22Rv1 (cell line): ENCODE data around the gene IL5.

Experiments used
- H3K27ac ChIP-seq: fragments of 450-650 bp; 2 replicates; pipeline ENCODE4 v1.5.1; 2017
- ZFX ChIP-seq: fragments of 450-650 bp; IDR thresholded peaks from 2 replicates; pipeline ENCODE4 v1.6.1; 2017; ENCODE audit warnings: antibody characterized with exemption, borderline replicate concordance
- TF ChIP-seq, protein P1 (sequence below): fragments of 450-650 bp; IDR thresholded peaks from 2 replicates; pipeline ENCODE4 v1.5.1; 2017; ENCODE audit warnings: mild to moderate bottlenecking

IL5 gene

GRCh38 chr5:132546108-132546507, 2.8 kb upstream of the IL5 start:
- no peak overlapping the region for H3K27ac ChIP-seq
- TF ChIP-seq ZFX: no peak
- TF ChIP-seq, protein P1, sequence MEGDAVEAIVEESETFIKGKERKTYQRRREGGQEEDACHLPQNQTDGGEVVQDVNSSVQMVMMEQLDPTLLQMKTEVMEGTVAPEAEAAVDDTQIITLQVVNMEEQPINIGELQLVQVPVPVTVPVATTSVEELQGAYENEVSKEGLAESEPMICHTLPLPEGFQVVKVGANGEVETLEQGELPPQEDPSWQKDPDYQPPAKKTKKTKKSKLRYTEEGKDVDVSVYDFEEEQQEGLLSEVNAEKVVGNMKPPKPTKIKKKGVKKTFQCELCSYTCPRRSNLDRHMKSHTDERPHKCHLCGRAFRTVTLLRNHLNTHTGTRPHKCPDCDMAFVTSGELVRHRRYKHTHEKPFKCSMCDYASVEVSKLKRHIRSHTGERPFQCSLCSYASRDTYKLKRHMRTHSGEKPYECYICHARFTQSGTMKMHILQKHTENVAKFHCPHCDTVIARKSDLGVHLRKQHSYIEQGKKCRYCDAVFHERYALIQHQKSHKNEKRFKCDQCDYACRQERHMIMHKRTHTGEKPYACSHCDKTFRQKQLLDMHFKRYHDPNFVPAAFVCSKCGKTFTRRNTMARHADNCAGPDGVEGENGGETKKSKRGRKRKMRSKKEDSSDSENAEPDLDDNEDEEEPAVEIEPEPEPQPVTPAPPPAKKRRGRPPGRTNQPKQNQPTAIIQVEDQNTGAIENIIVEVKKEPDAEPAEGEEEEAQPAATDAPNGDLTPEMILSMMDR: no peak

DNA sequence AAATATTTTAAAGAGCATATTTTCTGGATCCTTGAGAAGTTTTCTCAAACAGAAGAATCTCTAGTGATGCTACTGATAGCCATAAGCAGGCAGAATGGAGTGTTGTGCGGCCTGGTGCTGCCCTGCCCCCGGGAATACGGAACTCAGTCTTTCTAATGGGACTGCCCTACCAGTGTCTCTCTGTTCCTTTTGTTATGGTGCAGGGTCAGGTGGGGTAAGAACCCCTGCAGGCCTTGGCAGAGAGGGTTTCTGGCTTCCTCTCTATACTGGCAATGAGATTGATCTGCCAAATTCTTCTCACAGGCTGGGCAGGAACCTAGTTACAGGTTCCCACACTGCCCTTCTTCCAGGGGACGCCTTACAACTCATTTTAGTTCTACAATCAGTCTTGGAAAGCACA, 2.6 kb downstream of the IL5 start:
- TF ChIP-seq, protein P1: no peak
- no peak for TF ChIP-seq ZFX

GRCh38 chr5:132540149-132540548, 3.2 kb downstream of the IL5 start:
- no peak overlapping the region for H3K27ac ChIP-seq
- no peak for TF ChIP-seq ZFX
- TF ChIP-seq, protein P1: no peak

More for the DNA sequence above, 2.6 kb downstream of the IL5 start:
- H3K27ac ChIP-seq: no peak overlapping the region

GRCh38 chr5:132539716-132540115, 3.6 kb downstream of the IL5 start:
- TF ChIP-seq, protein P1: no peak
- no peak overlapping the region for H3K27ac ChIP-seq

GRCh38 chr5:132530946-132531345, 12.4 kb downstream of the IL5 start:
- no peak overlapping the region for H3K27ac ChIP-seq
- TF ChIP-seq ZFX: no peak
- TF ChIP-seq, protein P1: no peak

DNA sequence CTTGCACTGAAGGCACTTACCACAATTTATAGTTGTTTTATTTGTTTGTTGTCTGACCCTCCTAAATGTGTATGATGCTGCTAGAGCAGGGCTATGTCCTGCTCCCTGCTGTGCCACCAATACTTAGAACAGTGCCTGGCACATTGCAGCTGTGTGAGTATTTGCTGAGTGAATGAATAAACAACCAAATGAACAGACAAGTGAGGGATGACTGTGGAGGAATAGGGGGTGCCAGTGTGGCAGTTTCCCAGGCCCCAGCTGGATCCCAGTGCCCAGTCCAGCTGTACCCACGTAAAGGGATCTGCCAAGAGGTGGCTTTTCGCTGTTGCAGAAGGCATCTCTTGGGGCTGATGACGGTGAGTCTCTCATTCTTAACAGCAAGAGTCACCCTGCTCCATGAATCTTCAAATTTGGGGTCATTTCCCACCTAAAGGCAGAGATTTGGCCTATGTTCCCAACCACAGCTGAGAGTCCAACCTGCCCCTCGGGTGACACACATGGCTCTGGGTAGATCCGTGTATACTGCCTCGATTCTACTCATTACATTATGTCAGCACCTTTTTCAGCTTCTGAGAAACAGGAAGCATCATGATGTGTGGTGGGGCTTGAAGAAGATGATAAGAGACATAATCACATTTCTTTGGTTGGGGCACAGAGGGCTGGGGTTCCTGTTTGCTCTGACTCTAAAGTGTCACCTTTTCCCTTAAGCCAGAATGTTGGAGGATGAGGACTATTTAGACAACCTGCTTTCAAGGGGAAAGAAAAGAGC, 14.3 kb downstream of the IL5 start:
- TF ChIP-seq, protein P1: no peak
- no peak for TF ChIP-seq ZFX
- H3K27ac ChIP-seq: no peak overlapping the region

DNA sequence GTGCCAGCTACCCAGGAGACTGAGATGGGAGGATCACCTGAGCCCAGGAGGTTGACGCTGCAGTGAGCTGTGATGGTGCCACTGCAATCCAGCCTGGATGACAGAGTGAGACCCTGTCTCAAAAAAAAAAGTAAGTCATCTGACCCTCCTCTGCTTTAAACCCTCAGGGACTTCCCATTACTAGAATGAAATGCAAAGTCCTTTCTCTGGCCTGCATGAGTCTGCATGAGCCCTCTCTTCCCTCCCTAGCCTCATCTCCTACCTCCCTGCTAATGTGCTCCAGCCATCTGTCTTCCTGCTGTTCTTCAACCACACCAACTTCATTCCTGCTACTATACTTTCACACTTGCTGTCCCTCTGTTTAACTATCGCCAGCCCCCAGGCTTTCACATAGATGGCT, 15.3 kb downstream of the IL5 start:
- TF ChIP-seq, protein P1: no peak
- no peak for TF ChIP-seq ZFX
- no peak overlapping the region for H3K27ac ChIP-seq
